Tibial nerve (tissue), 4 donors: ENCODE data around the gene SLMAP.

ENCODE experiments used
- CTCF ChIP-seq, 5 experiments: fragments of 200-600 bp in 3 of 5; fragments of 450-650 bp in 2 of 5; sonication (generic) in 3 of 5; IDR thresholded peaks; one replicate each; pipeline ENCODE4 v1.5.1; 2016 to 2019; ENCODE audit warnings: antibody characterized with exemption in 5 of 5, mild to moderate bottlenecking in 3 of 5, moderate library complexity in 2 of 5
- EP300 ChIP-seq, 2 donors: sonication (generic); formaldehyde crosslinking; IDR thresholded peaks; one replicate each; pipeline ENCODE4 v1.6.1; 2017; ENCODE audit warnings: antibody characterized with exemption in 2 of 2, mild to moderate bottlenecking in 1 of 2

DNA sequence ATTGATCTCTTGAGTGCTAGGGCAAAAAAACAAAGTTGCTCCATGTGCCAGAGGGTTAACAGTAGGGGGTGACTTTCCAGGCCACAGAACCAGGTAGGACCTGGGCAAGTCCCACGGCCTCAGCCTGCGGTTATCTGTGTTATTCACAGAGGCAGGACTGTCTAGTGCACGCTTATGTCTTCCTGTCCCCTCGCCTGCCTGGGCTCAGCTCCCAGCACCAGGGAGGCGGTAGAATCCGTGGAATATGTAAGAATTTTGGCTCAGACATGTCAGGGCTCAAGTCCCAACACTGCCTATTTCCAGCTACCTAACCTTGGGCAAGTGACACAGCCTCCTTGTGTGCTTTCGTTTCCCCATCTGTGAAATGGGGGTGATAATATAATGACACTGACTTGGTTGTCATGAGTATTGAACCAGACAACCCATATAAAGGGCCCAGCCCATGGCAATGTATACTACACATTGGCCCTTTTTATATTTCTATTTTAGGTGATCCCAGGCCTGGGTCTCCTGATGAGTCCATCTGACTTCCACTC lies 207.8 kb downstream of the SLMAP start:
- TF ChIP-seq EP300 (IDR thresholded peaks at IDR 0.05) (no peak), CTCF (IDR thresholded peaks at IDR 0.05) (no peak)
